HG03432 (cell line): Measurements from ENCODE around the gene ADAT3.

ENCODE experiments used
- ATAC-seq: cut with Tn5 transposase; IDR thresholded peaks from one replicate; pipeline ENCODE4 v1.9.1; 2021; ENCODE audit warnings: mild to moderate bottlenecking, moderate library complexity; ENCODE audit not compliant: unreplicated experiment

ADAT3 gene

GRCh38 chr19:1912760-1913505, 7.7 kb downstream of the ADAT3 start:
- ATAC-seq, result no peak

- ATAC-seq, result no peak
These were observed 8.8 kb downstream of the ADAT3 start for GRCh38 chr19:1913781-1914577.

- ATAC-seq, result no peak
These were observed 9.7 kb downstream of the ADAT3 start for GRCh38 chr19:1914826-1915341.

GRCh38 chr19:1917146-1917545, 11.9 kb downstream of the ADAT3 start:
- no peak for ATAC-seq

GRCh38 chr19:1917926-1918325, 12.7 kb downstream of the ADAT3 start:
- ATAC-seq, result no peak

GRCh38 chr19:1918975-1919374, 13.8 kb downstream of the ADAT3 start:
- no peak for ATAC-seq

GRCh38 chr19:1920644-1921043, 15.4 kb downstream of the ADAT3 start:
- no peak for ATAC-seq

- no peak for ATAC-seq
These were observed 16.1 kb downstream of the ADAT3 start for GRCh38 chr19:1921326-1921725.

- ATAC-seq, result no peak
These were observed 16.6 kb downstream of the ADAT3 start for GRCh38 chr19:1921825-1922224.

- no peak for ATAC-seq
These were observed 17.6 kb downstream of the ADAT3 start for GRCh38 chr19:1922803-1923202.

GRCh38 chr19:1923319-1923718, 18.1 kb downstream of the ADAT3 start:
- ATAC-seq, result no peak

- no peak for ATAC-seq
These were observed 19.2 kb downstream of the ADAT3 start for GRCh38 chr19:1924320-1924961.

- ATAC-seq, result no peak
These were observed 20.3 kb downstream of the ADAT3 start for GRCh38 chr19:1925544-1925943.

GRCh38 chr19:1929021-1929742, 24.0 kb downstream of the ADAT3 start:
- ATAC-seq, result peak; percentile 66

- no peak for ATAC-seq
These were observed 26.2 kb downstream of the ADAT3 start for GRCh38 chr19:1931445-1931844.

- ATAC-seq, result no peak
These were observed 27.2 kb downstream of the ADAT3 start for GRCh38 chr19:1932395-1932794.

GRCh38 chr19:1933244-1933643, 28.0 kb downstream of the ADAT3 start:
- ATAC-seq, result no peak

GRCh38 chr19:1933942-1934341, 28.7 kb downstream of the ADAT3 start:
- ATAC-seq, result no peak

GRCh38 chr19:1935484-1936208, 30.4 kb downstream of the ADAT3 start:
- no peak for ATAC-seq

- ATAC-seq, result no peak
These were observed 31.2 kb downstream of the ADAT3 start for GRCh38 chr19:1936430-1936829.
